Germinal center (tissue), 1 donor: ENCODE measurements around the gene DDIT3.
A peak's percentile ranks its signal among the peaks of the same experiment; 100 is the strongest.
"Not testable (repeated sequence)": the region's sequence is repeated elsewhere in the genome, so short reads cannot be mapped to it uniquely, and the experiment has no call there.

ENCODE experiments used
- DNase-seq: peaks from one replicate; pipeline ENCODE4 v3.0.0; 2012; ENCODE audit warnings: mixed read lengths, low spot score

The DDIT3 gene

DNA sequence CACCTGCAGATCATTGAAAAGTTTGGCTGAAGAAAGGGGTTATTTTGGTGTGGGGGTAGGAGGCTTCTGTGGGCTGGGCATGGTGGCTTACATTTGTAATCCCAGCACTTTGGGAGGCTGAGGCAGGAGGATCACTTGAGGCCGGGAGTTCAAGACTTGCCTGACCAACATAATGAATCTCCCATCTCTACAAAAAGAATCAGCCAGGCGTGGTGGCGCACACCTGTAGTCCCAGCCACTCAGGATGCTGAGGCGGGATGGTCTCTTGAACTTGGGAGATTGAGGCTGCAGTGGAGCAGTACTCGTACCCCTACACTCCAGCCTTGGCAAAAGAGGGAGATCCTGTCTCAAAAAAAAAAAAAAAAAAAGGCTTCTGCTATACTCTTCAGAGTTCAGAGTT, 7.0 kb downstream of the DDIT3 start:
- DNase-seq: no peak

- DNase-seq: no peak
These were observed 7.6 kb downstream of the DDIT3 start for GRCh38 chr12:57512665-57513064.

DNA sequence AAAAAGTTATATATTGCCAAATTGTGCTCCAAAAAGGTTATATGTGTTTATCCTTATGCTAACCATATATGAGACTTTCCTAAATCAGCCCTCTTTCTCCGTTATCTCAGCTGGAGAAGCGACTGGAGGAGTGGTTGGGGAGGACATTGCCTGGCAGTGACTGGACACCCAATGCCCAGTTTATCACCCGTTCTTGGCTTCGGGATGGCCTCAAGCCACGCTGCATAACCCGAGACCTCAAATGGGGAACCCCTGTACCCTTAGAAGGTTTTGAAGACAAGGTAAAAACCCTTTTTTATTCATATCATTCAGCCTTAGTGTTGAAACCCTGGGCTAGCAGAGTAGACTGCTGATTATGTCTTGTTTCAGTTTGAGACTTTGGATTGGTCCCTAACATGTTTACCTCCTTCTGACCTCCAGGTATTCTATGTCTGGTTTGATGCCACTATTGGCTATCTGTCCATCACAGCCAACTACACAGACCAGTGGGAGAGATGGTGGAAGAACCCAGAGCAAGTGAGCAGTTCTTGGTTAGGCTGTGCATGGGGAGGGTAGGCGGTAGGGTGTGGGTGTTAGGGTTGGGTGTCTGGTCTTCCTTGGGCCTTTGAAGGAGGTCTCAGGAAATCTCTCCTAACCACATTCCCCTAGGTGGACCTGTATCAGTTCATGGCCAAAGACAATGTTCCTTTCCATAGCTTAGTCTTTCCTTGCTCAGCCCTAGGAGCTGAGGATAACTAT, 8.6 kb downstream of the DDIT3 start:
- DNase-seq: no peak

DNA sequence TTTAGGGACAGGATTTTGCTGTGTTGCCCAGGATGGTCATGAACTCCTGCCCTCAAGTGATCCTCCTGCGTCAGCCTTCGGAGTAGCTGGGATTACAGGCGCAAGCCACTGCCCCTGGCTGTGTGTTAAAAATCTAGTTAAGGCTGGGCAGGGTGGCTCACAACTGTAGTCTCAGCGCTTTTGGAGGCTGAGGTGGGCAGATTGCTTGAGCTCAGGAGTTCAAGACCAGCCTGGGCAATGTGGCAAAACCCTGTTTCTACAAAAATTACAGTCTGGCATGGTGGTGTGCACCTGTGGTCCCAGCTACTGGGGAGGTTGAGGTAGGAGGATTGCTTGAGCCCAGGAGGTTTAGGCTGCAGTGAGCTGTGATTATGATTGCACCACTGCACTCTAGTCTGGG, 9.2 kb downstream of the DDIT3 start:
- DNase-seq: no peak

DNA sequence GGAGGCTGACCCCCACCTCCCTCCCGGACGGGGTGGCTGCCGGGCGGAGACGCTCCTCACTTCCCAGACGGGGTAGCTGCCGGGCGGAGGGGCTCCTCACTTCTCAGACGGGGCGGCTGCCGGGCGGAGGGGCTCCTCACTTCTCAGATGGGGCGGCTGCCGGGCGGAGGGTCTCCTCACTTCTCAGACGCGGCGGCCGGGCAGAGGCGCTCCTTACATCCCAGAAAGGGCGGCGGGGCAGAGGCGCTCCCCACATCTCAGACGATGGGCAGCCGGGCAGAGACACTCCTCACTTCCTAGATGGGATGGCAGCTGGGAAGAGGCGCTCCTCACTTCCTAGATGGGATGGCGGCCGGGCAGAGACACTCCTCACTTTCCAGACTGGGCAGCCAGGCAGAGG, 12.5 kb downstream of the DDIT3 start:
- DNase-seq: not testable (repeated sequence)

DNA sequence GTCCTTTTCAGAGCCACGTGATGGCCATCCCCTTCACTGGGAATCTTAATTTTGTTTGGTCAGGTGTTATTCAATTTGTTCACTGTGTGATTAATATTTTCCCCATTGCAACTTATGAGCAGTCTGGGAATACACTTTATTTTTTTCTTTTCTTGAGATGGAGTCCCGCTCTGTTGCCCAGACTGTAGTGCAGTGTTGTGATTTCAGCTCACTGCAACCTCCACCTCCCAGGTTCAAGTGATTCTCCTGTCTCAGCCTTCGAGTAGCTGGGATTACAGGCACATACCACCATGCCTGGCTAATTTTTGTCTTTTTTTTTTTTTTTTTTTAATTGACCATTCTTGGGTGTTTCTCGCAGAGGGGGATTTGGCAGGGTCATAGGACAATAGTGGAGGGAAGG, 13.8 kb downstream of the DDIT3 start:
- not testable (repeated sequence) for DNase-seq

DNA sequence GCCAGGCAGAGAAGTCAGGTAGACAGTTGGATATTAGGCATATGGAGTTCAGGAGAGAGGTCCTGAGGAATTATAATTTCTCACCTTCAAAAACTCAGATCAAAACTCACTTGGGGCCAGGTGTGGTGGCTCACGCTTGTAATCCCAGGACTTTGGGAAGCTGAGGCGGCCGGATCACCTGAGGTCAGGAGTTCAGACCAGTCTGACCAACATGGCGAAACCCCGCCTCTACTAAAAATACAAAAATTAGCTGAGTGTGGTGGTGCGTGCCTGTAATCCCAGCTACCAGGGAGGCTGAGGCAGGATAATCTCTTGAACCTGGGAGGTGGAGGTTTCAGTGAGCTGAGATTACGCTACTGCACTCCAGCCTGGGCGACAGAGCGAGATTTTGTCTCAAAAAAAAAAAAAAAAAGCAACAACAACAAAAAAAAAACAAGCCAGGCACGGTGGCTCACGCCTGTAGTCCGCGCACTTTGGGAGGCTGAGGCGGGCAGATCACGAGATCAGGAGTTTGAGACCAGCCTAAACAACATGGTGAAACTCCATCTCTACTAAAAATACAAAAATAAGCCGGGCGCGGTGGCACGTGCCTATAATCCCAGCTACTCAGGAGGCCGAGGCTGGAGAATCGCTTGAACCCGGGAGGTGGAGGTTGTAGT, 17.9 kb downstream of the DDIT3 start:
- not testable (repeated sequence) for DNase-seq

DNA sequence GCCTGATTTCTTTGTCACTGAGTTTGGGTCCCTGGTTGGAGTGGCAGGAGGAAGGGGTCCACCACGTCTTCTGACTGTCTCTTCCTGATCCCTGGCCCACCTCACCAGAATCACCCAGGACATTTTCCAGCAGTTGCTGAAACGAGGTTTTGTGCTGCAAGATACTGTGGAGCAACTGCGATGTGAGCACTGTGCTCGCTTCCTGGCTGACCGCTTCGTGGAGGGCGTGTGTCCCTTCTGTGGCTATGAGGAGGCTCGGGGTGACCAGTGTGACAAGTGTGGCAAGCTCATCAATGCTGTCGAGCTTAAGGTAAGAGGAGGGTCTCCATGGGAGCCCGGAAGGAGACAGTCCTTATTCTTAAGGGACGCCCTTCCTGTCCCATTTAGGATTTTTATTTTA, 20.1 kb downstream of the DDIT3 start:
- DNase-seq: no peak

GRCh38 chr12:57498571-57498970, 21.7 kb downstream of the DDIT3 start:
- no peak for DNase-seq

DNA sequence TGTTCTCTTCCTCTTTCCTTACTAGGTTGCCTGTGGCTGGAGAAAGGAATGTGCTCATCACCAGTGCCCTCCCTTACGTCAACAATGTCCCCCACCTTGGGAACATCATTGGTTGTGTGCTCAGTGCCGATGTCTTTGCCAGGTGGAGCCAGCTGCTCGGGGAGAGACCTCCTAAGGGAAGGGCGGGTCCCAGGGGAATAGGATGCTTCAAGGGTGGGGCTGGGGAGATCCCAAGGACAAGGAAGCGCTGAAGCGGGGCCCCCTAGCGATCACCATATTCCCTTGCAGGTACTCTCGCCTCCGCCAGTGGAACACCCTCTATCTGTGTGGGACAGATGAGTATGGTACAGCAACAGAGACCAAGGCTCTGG, 22.2 kb downstream of the DDIT3 start:
- DNase-seq: no peak

GRCh38 chr12:57497223-57498131, 22.8 kb downstream of the DDIT3 start:
- DNase-seq: no peak

DNA sequence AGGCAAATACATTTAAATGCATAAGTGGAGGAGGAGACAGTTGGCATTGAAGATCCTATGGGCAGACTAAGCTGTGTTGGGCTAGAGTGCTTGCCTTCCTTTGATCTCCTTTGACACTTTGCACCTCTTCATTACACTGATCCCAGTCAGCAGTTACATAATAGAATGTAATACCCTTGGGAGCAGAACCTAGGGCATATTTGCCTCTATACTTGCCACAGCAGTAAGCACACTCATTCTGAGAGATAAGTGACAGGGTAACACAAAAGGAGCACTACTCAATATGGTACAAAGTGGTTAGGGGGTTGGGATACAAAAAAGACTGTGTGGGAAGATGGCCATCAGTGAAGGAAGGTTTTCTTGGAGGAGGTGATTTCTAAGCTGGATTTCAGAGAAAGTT, 23.5 kb downstream of the DDIT3 start:
- DNase-seq: no peak

GRCh38 chr12:57495051-57495701, 25.1 kb downstream of the DDIT3 start:
- DNase-seq: not testable (repeated sequence)

GRCh38 chr12:57491393-57492280, 28.7 kb downstream of the DDIT3 start:
- DNase-seq: no peak

DNA sequence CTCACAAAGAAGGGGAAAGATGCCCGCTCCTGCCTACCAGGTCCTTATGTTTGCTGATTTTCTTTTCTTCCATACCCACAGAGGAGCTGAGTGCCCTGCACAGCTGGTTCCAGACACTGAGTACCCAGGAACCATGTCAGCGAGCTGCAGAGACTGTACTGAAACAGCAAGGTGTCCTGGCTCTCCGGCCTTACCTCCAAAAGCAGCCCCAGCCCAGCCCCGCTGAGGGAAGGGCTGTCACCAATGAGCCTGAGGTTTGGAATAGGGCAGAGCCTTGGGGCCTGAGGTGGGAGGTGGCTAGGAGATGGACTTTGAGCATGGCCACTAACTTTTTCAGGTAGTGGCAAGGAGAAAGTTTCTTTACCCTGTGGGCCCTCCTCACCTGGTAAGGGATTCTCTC, 30.2 kb downstream of the DDIT3 start:
- DNase-seq: no peak

DNA sequence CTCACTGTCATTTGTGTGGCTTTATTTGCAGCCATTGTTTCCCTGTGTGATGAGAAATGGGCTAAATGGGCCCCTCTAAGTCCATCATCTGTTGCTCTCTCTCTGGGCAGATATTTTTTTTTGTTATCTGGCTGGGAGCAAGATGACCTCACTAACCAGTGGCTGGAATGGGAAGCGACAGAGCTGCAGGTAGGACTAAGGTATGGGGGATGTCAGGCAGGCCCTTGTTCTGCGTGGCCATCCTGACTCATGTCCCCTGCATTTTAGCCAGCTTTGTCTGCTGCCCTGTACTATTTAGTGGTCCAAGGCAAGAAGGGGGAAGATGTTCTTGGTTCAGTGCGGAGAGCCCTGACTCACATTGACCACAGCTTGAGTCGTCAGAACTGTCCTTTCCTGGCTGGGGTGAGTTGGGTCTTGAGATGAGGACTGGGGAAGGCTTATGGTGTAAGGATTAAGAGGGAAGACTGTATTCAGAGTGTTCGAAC, 31.1 kb downstream of the DDIT3 start:
- no peak for DNase-seq

DNA sequence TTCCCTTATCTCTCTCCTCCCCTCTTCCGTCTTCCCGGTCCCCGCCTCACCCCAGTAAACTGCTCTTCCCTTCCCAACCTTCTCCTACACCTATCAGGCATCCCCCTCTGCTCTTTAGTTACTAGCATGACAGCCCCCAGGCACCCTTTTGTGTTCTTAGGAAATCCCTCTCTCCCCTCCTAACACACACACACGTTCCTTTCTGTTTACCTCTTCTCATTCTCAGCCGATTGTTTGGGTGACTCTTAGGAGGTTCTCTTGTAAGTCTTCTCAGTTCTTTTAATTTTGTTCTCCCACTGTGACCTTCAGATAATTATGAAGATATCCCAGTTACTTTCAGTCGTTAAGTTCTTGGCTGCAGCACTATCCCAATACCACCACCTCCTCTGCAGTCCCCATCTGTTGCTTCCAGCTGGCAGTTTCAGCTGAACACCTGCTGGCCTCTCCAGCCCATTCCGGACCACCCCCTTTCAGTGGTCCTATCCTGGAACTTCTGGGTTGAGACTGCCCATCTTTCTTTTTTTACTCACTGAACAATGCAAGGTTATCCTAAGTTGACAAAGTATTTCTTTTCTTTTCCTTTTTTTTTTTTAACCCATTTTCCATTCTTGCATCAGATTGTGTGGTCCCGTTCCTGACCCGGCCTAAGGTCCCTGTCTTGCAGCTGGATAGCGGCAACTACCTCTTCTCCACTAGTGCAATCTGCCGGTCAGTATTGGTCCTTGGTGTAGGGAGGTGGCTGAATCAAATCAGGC, 31.7 kb downstream of the DDIT3 start:
- no peak for DNase-seq

DNA sequence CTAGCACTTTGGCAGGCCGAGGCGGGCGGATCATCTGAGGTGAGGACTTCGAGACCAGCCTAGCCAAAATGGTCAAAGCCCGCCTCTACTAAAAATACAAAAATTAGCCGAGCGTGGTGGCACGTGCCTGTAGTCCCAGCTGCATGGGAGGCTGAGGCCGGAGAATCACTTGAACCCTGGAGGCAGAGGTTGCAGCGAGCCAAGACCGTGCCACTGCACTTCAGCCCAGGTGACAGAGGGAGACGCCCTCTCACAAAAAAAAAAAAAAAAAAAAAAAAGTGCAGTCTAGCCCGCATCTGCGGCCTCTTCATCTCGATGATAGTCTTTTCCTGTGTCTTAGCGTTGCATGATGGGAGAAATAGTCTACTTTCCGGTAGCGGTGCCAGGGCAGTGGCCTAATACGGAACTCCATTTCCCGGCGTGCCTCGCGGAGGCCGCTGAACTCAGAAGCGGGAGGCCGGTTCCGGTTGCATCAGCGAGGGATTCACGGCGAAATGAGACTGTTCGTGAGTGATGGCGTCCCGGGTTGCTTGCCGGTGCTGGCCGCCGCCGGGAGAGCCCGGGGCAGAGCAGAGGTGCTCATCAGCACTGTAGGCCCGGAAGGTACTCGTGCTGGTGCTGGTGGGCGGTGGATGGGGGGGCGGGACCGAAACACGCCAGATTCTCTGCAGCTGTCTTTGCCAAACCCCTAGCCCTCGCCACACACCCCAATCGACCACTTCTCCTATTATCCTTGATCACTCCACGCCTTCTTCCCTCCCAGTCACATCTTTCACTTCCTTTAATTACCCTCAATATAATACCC, 32.5 kb downstream of the DDIT3 start, which contains the start of gene MARS1:
Gene MARS1, plus strand, starts transcription at position 472 of the 805 bp plus-strand sequence. Its CDS starts 23 bp downstream, at position 495.
- peak; percentile 91 for DNase-seq

GRCh38 chr12:57487055-57487596, 33.2 kb downstream of the DDIT3 start:
- no peak for DNase-seq
